GM12878 (cell line): ENCODE measurements around the gene PDE4DIP.
"Not testable (repeated sequence)": the region's sequence is repeated elsewhere in the genome, so short reads cannot be mapped to it uniquely, and the experiment has no call there.

Source experiments
- CBX3 ChIP-seq: fragments of 200-600 bp; sonication (generic); IDR thresholded peaks from 2 replicates; pipeline ENCODE4 v1.6.1; 2016; ENCODE audit warnings: low read depth, borderline replicate concordance
- NFIC ChIP-seq: IDR thresholded peaks from 2 replicates; pipeline ENCODE4 v1.6.1; 2012; ENCODE audit warnings: low read depth, mild to moderate bottlenecking, inconsistent platforms, low read length, moderate library complexity
- TF ChIP-seq, protein P1 (sequence below), 3 experiments: IDR thresholded peaks in 2 of 3; conservative IDR thresholded peaks in 1 of 3; 2 replicates each; pipeline ENCODE4 v1.5.1; 2011; ENCODE audit warnings: low read depth in 3 of 3, low read length in 3 of 3, mild to moderate bottlenecking in 3 of 3, control low read depth in 2 of 3, moderate library complexity in 2 of 3, inconsistent platforms in 1 of 3, mixed read lengths in 1 of 3; ENCODE audit not compliant: control insufficient read depth in 2 of 3, insufficient read depth in 1 of 3; ENCODE audit errors: extremely low read depth in 1 of 3

DNA sequence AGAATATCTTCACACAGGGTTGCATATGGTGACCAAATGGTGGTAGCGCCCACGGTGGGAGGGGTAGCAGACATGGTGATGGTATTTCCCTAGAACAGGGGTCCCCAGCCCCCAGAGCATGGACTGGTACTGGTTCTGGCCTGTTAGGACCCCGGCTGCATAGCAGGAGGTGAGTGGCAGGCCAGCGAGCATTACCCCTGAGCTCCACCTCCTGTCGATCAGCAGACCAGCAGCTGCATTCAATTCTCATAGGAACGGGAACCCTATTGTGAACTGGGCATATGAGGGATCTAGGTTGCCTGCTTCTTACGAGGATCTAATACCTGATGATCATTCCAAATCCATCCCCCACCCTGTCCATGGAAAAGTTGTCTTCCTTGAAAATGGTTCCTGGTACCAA, 22.0 kb upstream of the PDE4DIP start:
- TF ChIP-seq CBX3, NFIC: not testable (repeated sequence)
- TF ChIP-seq, protein P1, sequence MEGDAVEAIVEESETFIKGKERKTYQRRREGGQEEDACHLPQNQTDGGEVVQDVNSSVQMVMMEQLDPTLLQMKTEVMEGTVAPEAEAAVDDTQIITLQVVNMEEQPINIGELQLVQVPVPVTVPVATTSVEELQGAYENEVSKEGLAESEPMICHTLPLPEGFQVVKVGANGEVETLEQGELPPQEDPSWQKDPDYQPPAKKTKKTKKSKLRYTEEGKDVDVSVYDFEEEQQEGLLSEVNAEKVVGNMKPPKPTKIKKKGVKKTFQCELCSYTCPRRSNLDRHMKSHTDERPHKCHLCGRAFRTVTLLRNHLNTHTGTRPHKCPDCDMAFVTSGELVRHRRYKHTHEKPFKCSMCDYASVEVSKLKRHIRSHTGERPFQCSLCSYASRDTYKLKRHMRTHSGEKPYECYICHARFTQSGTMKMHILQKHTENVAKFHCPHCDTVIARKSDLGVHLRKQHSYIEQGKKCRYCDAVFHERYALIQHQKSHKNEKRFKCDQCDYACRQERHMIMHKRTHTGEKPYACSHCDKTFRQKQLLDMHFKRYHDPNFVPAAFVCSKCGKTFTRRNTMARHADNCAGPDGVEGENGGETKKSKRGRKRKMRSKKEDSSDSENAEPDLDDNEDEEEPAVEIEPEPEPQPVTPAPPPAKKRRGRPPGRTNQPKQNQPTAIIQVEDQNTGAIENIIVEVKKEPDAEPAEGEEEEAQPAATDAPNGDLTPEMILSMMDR (IDR thresholded peaks at IDR 0.05 in 2 of 3, conservative IDR thresholded peaks at IDR 0.05 in 1 of 3; ENCODE audit: control insufficient read depth in 2 of 3, extremely low read depth in 1 of 3, insufficient read depth in 1 of 3, low read depth in 3 of 3, low read length in 3 of 3), result not testable (repeated sequence)
